HG03097 (cell line): Measurements from ENCODE around the gene BEND3.
"Not testable (repeated sequence)": the region's sequence is repeated elsewhere in the genome, so short reads cannot be mapped to it uniquely, and the experiment has no call there.

Experiments
- ATAC-seq: cut with Tn5 transposase; IDR thresholded peaks from one replicate; pipeline ENCODE4 v1.9.1; 2021; ENCODE audit not compliant: unreplicated experiment, low FRiP score

BEND3 gene

GRCh38 chr6:107056796-107057195 lies 58.5 kb downstream of the BEND3 start:
- ATAC-seq, result no peak

- ATAC-seq, result no peak
Observed at GRCh38 chr6:107047807-107048206, 67.5 kb downstream of the BEND3 start.

- ATAC-seq, result no peak
Observed at GRCh38 chr6:107045826-107046675, 69.3 kb downstream of the BEND3 start.

GRCh38 chr6:107033126-107033525 lies 82.2 kb downstream of the BEND3 start:
- ATAC-seq, result no peak

GRCh38 chr6:107032051-107032450 lies 83.3 kb downstream of the BEND3 start:
- ATAC-seq, result no peak

GRCh38 chr6:107030151-107030550 lies 85.2 kb downstream of the BEND3 start:
- ATAC-seq, result no peak

- no peak for ATAC-seq
Observed at GRCh38 chr6:107026965-107027364, 88.3 kb downstream of the BEND3 start.

GRCh38 chr6:107021446-107022185 lies 93.7 kb downstream of the BEND3 start:
- no peak for ATAC-seq

GRCh38 chr6:107020239-107020638 lies 95.1 kb downstream of the BEND3 start:
- no peak for ATAC-seq

- ATAC-seq, result not testable (repeated sequence)
Observed at GRCh38 chr6:107019628-107020027, 95.7 kb downstream of the BEND3 start.

GRCh38 chr6:107019047-107019446 lies 96.3 kb downstream of the BEND3 start:
- ATAC-seq, result no peak
